ENCODE results near the gene TCF7L2. TPM values are rescaled to one million over a fixed set of nuclear protein-coding genes. Genes with fewer than 3 reads are reported as not detected.

TCF7L2 gene
- total and polyA plus RNA-seq, 4 donors: 9.1 to 32.3 (median 21.4) TPM

- Histone ChIP-seq H3K9ac (ENCODE audit: insufficient read depth in 1 of 2, low read length in 2 of 2) (peak overlapping the region in 1 of 2 donors; percentile 14), H3K27ac (ENCODE audit: low read depth in 1 of 2, low read length in 1 of 2) (no peak overlapping the region), H3K4me3 (no peak overlapping the region), H3K36me3 (ENCODE audit: control insufficient read depth in 4 of 4, insufficient read depth in 4 of 4, low read length in 4 of 4) (no peaks in the 10 kb centered on the region), H3K27me3 (ENCODE audit: control insufficient read depth in 3 of 3, insufficient read depth in 3 of 3, low read length in 2 of 3) (no peaks in the 10 kb centered on the region), H3K9me3 (ENCODE audit: control insufficient read depth in 4 of 4, insufficient read depth in 3 of 4, low read length in 3 of 4) (no peaks in the 10 kb centered on the region), H3K4me1 (ENCODE audit: control insufficient read depth in 5 of 5, insufficient read depth in 5 of 5, low read length in 5 of 5) (peaks cover 0 to 20% (median 0%) of the 10 kb centered on the region in 5 donors)
- DNase-seq (peak in 2 of 3 donors; percentile 54 to 64), ATAC-seq (ENCODE audit: insufficient read depth, low FRiP score) (peak; percentile 38)
- TF ChIP-seq, protein P1, sequence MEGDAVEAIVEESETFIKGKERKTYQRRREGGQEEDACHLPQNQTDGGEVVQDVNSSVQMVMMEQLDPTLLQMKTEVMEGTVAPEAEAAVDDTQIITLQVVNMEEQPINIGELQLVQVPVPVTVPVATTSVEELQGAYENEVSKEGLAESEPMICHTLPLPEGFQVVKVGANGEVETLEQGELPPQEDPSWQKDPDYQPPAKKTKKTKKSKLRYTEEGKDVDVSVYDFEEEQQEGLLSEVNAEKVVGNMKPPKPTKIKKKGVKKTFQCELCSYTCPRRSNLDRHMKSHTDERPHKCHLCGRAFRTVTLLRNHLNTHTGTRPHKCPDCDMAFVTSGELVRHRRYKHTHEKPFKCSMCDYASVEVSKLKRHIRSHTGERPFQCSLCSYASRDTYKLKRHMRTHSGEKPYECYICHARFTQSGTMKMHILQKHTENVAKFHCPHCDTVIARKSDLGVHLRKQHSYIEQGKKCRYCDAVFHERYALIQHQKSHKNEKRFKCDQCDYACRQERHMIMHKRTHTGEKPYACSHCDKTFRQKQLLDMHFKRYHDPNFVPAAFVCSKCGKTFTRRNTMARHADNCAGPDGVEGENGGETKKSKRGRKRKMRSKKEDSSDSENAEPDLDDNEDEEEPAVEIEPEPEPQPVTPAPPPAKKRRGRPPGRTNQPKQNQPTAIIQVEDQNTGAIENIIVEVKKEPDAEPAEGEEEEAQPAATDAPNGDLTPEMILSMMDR (IDR thresholded peaks at IDR 0.05; ENCODE audit: control extremely low read depth, extremely low read depth): no peak
- WGBS, 2 donors: 72 to 83% methylated on average over 11 of the region's 11 CpGs
These were observed 34.2 kb upstream of the TCF7L2 start for GRCh38 chr10:112915590-112916572.

DNA sequence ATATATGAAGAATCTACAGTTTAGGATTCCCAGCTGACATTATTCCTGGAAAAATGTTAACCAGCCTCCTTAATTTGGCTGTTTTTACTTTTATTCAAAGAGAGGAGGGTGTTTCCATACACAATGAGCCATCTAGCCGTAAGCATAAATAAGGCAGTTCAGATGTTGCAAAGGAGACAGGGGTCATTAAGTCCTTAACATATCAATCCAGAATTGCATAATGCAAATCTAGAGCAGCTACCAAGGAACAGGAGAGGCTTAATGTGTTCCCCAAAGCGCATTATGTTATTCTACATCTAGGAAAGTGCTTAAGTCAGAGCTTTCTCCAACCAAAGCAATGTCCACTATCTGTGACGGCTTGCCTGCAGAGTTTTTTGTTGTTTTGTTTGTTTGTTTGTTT, 32.4 kb upstream of the TCF7L2 start:
- DNase-seq (peak in 1 of 3 donors; percentile 33), ATAC-seq (ENCODE audit: insufficient read depth, low FRiP score) (no peak)
- Histone ChIP-seq H3K4me1 (ENCODE audit: control insufficient read depth in 5 of 5, insufficient read depth in 5 of 5, low read length in 5 of 5) (peaks cover 0 to 11% (median 0%) of the 10 kb centered on the region in 5 donors), H3K9me3 (ENCODE audit: control insufficient read depth in 4 of 4, insufficient read depth in 3 of 4, low read length in 3 of 4) (no peaks in the 10 kb centered on the region), H3K9ac (ENCODE audit: insufficient read depth in 1 of 2, low read length in 2 of 2) (no peak overlapping the region), H3K27me3 (ENCODE audit: control insufficient read depth in 3 of 3, insufficient read depth in 3 of 3, low read length in 2 of 3) (no peaks in the 10 kb centered on the region), H3K4me3 (no peak overlapping the region), H3K36me3 (ENCODE audit: control insufficient read depth in 4 of 4, insufficient read depth in 4 of 4, low read length in 4 of 4) (no peaks in the 10 kb centered on the region), H3K27ac (ENCODE audit: low read depth in 1 of 2, low read length in 1 of 2) (no peak overlapping the region)
- TF ChIP-seq, protein P1 (IDR thresholded peaks at IDR 0.05; ENCODE audit: control extremely low read depth, extremely low read depth): no peak
- 94 to 97% methylated on average over 3 of the region's 3 CpGs for WGBS, 2 donors

DNA sequence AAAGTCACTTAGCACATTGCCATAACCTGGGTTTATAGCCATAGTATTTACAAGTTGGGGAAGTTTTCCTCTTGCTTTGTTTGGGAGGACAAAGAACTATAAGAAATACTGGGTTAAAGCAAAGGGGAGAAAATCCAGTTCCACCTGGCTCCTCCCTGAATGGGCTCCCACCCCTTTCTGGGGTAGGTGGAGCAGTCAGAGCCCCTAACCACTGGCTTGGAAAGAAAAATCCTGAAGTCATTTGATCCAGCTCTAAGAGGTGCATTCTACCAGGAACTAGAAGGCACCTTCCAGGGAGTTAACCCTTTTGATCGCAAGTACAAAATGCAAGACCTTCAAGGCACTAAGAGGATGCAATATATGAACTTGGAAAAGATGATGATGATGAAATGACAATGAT, 31.3 kb upstream of the TCF7L2 start:
- Histone ChIP-seq H3K9me3 (ENCODE audit: control insufficient read depth in 4 of 4, insufficient read depth in 3 of 4, low read length in 3 of 4) (no peaks in the 10 kb centered on the region), H3K4me1 (ENCODE audit: control insufficient read depth in 5 of 5, insufficient read depth in 5 of 5, low read length in 5 of 5) (peaks cover 0 to 11% (median 0%) of the 10 kb centered on the region in 5 donors), H3K9ac (ENCODE audit: insufficient read depth in 1 of 2, low read length in 2 of 2) (no peak overlapping the region), H3K36me3 (ENCODE audit: control insufficient read depth in 4 of 4, insufficient read depth in 4 of 4, low read length in 4 of 4) (no peaks in the 10 kb centered on the region), H3K27me3 (ENCODE audit: control insufficient read depth in 3 of 3, insufficient read depth in 3 of 3, low read length in 2 of 3) (no peaks in the 10 kb centered on the region), H3K4me3 (no peak overlapping the region), H3K27ac (ENCODE audit: low read depth in 1 of 2, low read length in 1 of 2) (no peak overlapping the region)
- TF ChIP-seq, protein P1 (IDR thresholded peaks at IDR 0.05; ENCODE audit: control extremely low read depth, extremely low read depth): no peak
- no peak for DNase-seq
- no peak for ATAC-seq (ENCODE audit: insufficient read depth, low FRiP score)
- 51 to 55% methylated on average over 1 of the region's 1 CpG for WGBS, 2 donors
